Suprapubic skin (tissue), 4 donors: ENCODE results near the gene MTA3. TPM values are rescaled to one million over a fixed set of nuclear protein-coding genes. Genes with fewer than 3 reads are reported as not detected.

Source experiments
- DNase-seq, 2 donors: peaks; one replicate each; pipeline ENCODE4 v3.0.0-alpha.2; 2019; ENCODE audit warnings: low spot score in 2 of 2
- H3K27ac ChIP-seq: fragments of 200-600 bp; sonication (generic); one replicate; pipeline ENCODE4 v1.5.1; 2019
- H3K27me3 ChIP-seq: fragments of 200-600 bp; sonication (generic); one replicate; pipeline ENCODE4 v1.5.1; 2019
- H3K36me3 ChIP-seq: fragments of 200-600 bp; sonication (generic); one replicate; pipeline ENCODE4 v1.5.1; 2019
- H3K4me1 ChIP-seq: fragments of 200-600 bp; sonication (generic); one replicate; pipeline ENCODE4 v1.5.1; 2019
- H3K4me3 ChIP-seq: fragments of 200-600 bp; sonication (generic); one replicate; pipeline ENCODE4 v1.5.1; 2019; ENCODE audit warnings: mild to moderate bottlenecking
- H3K9me3 ChIP-seq: fragments of 200-600 bp; sonication (generic); one replicate; pipeline ENCODE4 v1.5.1; 2019
- EP300 ChIP-seq: sonication (generic); formaldehyde crosslinking; IDR thresholded peaks from one replicate; pipeline ENCODE4 v1.6.1; 2017; ENCODE audit warnings: antibody characterized with exemption
- POLR2A ChIP-seq, 2 donors: fragments of 450-650 bp; IDR thresholded peaks; one replicate each; pipeline ENCODE4 v1.6.1; 2017; ENCODE audit warnings: antibody characterized with exemption in 2 of 2, mild to moderate bottlenecking in 2 of 2, moderate library complexity in 2 of 2
- POLR2AphosphoS5 ChIP-seq, 3 donors: sonication (generic); formaldehyde crosslinking; IDR thresholded peaks; one replicate each; pipeline ENCODE4 v1.6.1; 2017; ENCODE audit warnings: antibody characterized with exemption in 3 of 3
- WGBS: methylation state at CpG from one replicate; pipeline ENCODE4 v1.1.5; 2018; 5-methylcytosine and 5-hydroxymethylcytosine counted together
- total RNA-seq, 4 donors: library from RNA; depleted of rRNA; stranded (reverse); fragments of >200 nt; gene quantifications; one replicate each; pipeline ENCODE4 v1.1.0, GENCODE V29; 2016
- TF ChIP-seq, protein P1 (sequence below), 2 donors: fragments of 200-600 bp in 1 of 2; fragments of 450-650 bp in 1 of 2; sonication (generic) in 1 of 2; IDR thresholded peaks; one replicate each; pipeline ENCODE4 v1.5.1; 2016 to 2019; ENCODE audit warnings: antibody characterized with exemption in 2 of 2, mild to moderate bottlenecking in 1 of 2, moderate library complexity in 1 of 2

The MTA3 gene
- total RNA-seq, 4 donors from 2014 or later: 29.6 to 81.9 (median 30.3) TPM

DNA sequence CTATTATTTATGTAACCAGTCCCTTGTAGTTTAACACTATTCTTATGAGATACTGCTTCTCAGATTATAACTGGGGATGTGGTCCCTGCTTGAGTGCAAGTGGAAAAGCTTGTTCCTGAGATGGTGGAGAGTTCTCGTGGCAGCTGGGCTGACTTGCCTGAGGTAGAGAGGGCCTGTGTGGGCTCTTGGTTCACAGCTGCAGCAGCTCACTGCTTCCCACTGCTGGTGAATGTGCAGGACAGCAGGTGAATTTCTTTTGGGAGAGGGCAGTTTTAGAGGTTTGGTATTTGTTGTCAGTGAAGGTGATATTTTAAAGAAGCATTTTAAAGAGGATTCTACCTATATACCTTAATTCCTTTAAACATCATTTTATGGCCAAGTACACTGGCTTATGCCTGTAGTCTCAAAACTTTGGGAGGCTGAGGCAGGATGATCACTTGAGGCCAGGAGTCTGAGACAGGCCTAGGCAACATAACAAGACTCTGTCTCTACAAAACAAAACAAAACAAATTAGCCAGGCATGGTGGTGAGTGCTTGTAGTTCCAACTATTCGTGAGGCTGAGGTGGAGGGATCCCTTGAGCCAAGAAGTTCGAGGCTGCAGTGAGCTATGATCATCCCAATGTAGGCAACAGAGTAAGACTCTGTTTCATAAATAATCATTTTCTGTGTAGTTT, 94.8 kb downstream of the MTA3 start:
- TF ChIP-seq, protein P1, sequence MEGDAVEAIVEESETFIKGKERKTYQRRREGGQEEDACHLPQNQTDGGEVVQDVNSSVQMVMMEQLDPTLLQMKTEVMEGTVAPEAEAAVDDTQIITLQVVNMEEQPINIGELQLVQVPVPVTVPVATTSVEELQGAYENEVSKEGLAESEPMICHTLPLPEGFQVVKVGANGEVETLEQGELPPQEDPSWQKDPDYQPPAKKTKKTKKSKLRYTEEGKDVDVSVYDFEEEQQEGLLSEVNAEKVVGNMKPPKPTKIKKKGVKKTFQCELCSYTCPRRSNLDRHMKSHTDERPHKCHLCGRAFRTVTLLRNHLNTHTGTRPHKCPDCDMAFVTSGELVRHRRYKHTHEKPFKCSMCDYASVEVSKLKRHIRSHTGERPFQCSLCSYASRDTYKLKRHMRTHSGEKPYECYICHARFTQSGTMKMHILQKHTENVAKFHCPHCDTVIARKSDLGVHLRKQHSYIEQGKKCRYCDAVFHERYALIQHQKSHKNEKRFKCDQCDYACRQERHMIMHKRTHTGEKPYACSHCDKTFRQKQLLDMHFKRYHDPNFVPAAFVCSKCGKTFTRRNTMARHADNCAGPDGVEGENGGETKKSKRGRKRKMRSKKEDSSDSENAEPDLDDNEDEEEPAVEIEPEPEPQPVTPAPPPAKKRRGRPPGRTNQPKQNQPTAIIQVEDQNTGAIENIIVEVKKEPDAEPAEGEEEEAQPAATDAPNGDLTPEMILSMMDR (IDR thresholded peaks at IDR 0.05): peak; percentile 79 to 95
- TF ChIP-seq POLR2A (IDR thresholded peaks at IDR 0.05): no peak
- Histone ChIP-seq H3K9me3 (no peaks in the 10 kb centered on the region), H3K27me3 (no peaks in the 10 kb centered on the region), H3K36me3 (peaks cover 8% of the 10 kb centered on the region), H3K4me3 (no peak overlapping the region), H3K4me1 (no peaks in the 10 kb centered on the region), H3K27ac (no peak overlapping the region)
- WGBS: 26% methylated on average over 3 of the region's 3 CpGs
- peak; percentile 60 to 81 for DNase-seq

DNA sequence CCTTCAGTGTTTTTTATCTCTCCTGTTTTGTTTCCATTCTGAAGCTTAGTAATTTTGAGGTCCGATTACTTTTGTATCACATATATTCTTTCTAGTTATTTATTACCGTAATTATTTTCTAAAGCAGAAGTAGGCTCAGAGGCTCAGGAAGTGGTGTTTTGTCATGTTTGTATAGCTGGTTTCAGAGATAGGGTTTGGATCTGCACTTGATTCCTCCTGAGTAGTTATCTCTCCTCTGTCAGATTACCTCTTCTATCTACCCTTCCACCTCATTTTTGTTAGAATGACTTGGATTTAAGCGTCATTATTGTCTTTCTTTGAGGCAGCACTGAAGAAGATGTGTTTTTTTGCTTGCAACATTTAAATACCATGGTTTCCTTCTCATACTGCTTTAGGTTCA, 95.4 kb downstream of the MTA3 start:
- no peaks in the 10 kb centered on the region for H3K4me1 ChIP-seq
- H3K4me3 ChIP-seq: no peak overlapping the region
- WGBS: 88% methylated on average over 3 of the region's 3 CpGs
- no peak for TF ChIP-seq POLR2AphosphoS5 (IDR thresholded peaks at IDR 0.05)
- TF ChIP-seq POLR2A (IDR thresholded peaks at IDR 0.05): no peak
- TF ChIP-seq, protein P1 (IDR thresholded peaks at IDR 0.05): no peak
- no peak for TF ChIP-seq EP300
- H3K27ac ChIP-seq: no peak overlapping the region
- no peaks in the 10 kb centered on the region for H3K9me3 ChIP-seq
- H3K27me3 ChIP-seq: no peaks in the 10 kb centered on the region
- DNase-seq: no peak
- peaks cover 8% of the 10 kb centered on the region for H3K36me3 ChIP-seq

- Histone ChIP-seq H3K27ac (no peak overlapping the region), H3K9me3 (no peaks in the 10 kb centered on the region), H3K36me3 (peaks cover 6% of the 10 kb centered on the region), H3K4me1 (no peaks in the 10 kb centered on the region), H3K4me3 (no peak overlapping the region), H3K27me3 (no peaks in the 10 kb centered on the region)
- TF ChIP-seq EP300 (no peak), POLR2A (IDR thresholded peaks at IDR 0.05) (no peak), POLR2AphosphoS5 (IDR thresholded peaks at IDR 0.05) (no peak)
- TF ChIP-seq, protein P1 (IDR thresholded peaks at IDR 0.05): no peak
- DNase-seq: no peak
- 100% methylated on average over 1 of the region's 1 CpG for WGBS
Measured at GRCh38 chr2:42673989-42674579, 105.7 kb downstream of the MTA3 start.

GRCh38 chr2:42675815-42676214, 107.4 kb downstream of the MTA3 start:
- H3K27ac ChIP-seq: no peak overlapping the region
- 98% methylated on average over 2 of the region's 2 CpGs for WGBS
- H3K27me3 ChIP-seq: no peaks in the 10 kb centered on the region
- TF ChIP-seq POLR2AphosphoS5 (IDR thresholded peaks at IDR 0.05) (no peak), EP300 (no peak), POLR2A (IDR thresholded peaks at IDR 0.05) (no peak)
- TF ChIP-seq, protein P1 (IDR thresholded peaks at IDR 0.05): no peak
- H3K4me1 ChIP-seq: no peaks in the 10 kb centered on the region
- no peak for DNase-seq
- H3K9me3 ChIP-seq: no peaks in the 10 kb centered on the region
- peaks cover 6% of the 10 kb centered on the region for H3K36me3 ChIP-seq
- H3K4me3 ChIP-seq: no peak overlapping the region

DNA sequence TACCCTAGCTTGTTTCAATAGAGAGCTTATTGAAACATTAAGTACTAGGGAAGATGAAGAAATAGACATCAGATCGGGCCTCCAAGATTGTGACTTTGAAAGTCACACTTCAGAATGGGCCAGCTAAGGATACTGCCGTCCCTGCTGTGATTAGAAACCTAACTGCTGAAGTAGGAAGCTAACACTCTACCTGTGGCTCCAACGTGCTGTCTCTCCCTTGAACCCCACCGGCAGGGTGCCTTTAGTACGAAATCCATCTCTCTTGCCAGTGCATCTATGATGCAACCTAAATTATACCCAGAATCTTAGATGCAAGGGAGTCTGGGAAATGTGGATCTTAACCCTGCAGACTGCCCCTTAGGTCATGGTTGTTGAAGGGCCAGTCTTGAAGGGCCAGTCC, 116.9 kb downstream of the MTA3 start:
- Histone ChIP-seq H3K27me3 (no peaks in the 10 kb centered on the region), H3K9me3 (no peaks in the 10 kb centered on the region), H3K36me3 (peaks cover 8% of the 10 kb centered on the region), H3K4me1 (no peaks in the 10 kb centered on the region), H3K27ac (no peak overlapping the region), H3K4me3 (no peak overlapping the region)
- DNase-seq: no peak
- TF ChIP-seq POLR2AphosphoS5 (IDR thresholded peaks at IDR 0.05): no peak
- no peak for TF ChIP-seq EP300
- TF ChIP-seq POLR2A (IDR thresholded peaks at IDR 0.05): no peak
- TF ChIP-seq, protein P1 (IDR thresholded peaks at IDR 0.05): no peak
- WGBS: 87% methylated on average over 5 of the region's 5 CpGs
